Measurements from ENCODE around the gene CATSPERZ.

DNA sequence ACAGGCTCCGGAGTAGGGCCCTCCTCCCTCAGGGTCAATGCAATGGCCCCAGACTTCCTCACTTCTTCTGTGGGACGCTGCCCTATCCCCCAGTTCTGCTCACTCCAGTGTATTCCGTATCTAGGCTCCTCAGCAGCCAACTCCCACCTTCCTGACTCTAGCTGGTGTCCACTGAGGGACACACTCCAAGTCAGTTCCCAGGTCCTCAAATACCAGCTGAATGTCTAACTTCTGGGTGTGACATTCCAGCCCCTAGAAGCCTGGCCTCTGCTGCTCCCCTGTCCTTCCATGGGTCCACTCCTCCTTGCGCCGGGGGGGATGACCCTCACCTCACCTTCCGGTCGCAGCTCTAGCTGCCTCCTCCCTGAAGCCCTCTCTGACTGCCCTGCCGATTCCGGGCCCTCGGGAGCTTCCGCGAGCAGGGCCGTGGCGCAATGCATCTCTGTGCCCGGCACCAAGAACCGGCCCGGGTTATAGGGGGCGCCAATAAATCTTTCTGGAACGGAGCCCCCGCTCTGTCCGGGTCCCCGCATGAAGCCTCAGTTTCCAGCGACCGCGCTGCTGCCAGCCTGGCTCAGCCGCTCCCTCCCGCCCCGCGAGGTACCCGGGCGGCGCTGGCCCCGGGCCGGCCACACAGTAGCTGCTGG is 31.1 kb upstream of the CATSPERZ start:
- TF ChIP-seq POLR2A (IDR thresholded peaks at IDR 0.05), result no peak
- TF ChIP-seq, protein P1, sequence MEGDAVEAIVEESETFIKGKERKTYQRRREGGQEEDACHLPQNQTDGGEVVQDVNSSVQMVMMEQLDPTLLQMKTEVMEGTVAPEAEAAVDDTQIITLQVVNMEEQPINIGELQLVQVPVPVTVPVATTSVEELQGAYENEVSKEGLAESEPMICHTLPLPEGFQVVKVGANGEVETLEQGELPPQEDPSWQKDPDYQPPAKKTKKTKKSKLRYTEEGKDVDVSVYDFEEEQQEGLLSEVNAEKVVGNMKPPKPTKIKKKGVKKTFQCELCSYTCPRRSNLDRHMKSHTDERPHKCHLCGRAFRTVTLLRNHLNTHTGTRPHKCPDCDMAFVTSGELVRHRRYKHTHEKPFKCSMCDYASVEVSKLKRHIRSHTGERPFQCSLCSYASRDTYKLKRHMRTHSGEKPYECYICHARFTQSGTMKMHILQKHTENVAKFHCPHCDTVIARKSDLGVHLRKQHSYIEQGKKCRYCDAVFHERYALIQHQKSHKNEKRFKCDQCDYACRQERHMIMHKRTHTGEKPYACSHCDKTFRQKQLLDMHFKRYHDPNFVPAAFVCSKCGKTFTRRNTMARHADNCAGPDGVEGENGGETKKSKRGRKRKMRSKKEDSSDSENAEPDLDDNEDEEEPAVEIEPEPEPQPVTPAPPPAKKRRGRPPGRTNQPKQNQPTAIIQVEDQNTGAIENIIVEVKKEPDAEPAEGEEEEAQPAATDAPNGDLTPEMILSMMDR (IDR thresholded peaks at IDR 0.05), result no peak

Measured in ovary (tissue), 3 donors.